Keratinocyte (primary cell): ENCODE data around the gene GMIP. TPM values are rescaled to one million over a fixed set of nuclear protein-coding genes. Genes with fewer than 3 reads are reported as not detected.
A peak's percentile ranks its signal among the peaks of the same experiment; 100 is the strongest.
"Not testable (repeated sequence)": the region's sequence is repeated elsewhere in the genome, so short reads cannot be mapped to it uniquely, and the experiment has no call there.

ENCODE experiments used
- DNase-seq: peaks from one replicate; pipeline ENCODE4 v3.0.0-alpha.2; 2011; ENCODE audit warnings: low read depth, missing footprints, low spot score
- FAIRE-seq: peaks from 2 replicates; lab custom pipeline; 2011; peaks lifted over from hg19 to GRCh38; lab: Jason Lieb, UNC
- H2AFZ ChIP-seq: 2 replicates; pipeline ENCODE4 v1.6.0; 2012; ENCODE audit warnings: low read length, control low read depth, inconsistent platforms; ENCODE audit not compliant: control insufficient read depth
- H3K27ac ChIP-seq: 2 replicates; pipeline ENCODE4 v1.5.1; 2011; ENCODE audit warnings: low read length; ENCODE audit not compliant: control insufficient read depth, insufficient read depth
- H3K27me3 ChIP-seq: 3 replicates; pipeline ENCODE4 v1.6.0; 2011; ENCODE audit warnings: low read length; ENCODE audit not compliant: control insufficient read depth, insufficient read depth; ENCODE audit errors: extremely low read depth
- H3K36me3 ChIP-seq, 2 experiments: 2 replicates in 1 of 2; 3 replicates in 1 of 2; pipeline ENCODE4 v1.5.1; 2011; ENCODE audit warnings: low read length in 2 of 2, mild to moderate bottlenecking in 1 of 2; ENCODE audit not compliant: control insufficient read depth in 2 of 2, insufficient read depth in 2 of 2; ENCODE audit errors: extremely low read depth in 1 of 2
- H3K4me1 ChIP-seq: 3 replicates; pipeline ENCODE4 v1.5.1; 2011; ENCODE audit warnings: low read length; ENCODE audit not compliant: control insufficient read depth, insufficient read depth; ENCODE audit errors: extremely low read depth
- H3K4me2 ChIP-seq: 3 replicates; pipeline ENCODE4 v1.6.0; 2011; ENCODE audit warnings: low read depth, low read length; ENCODE audit not compliant: control insufficient read depth, insufficient read depth; ENCODE audit errors: extremely low read depth
- H3K4me3 ChIP-seq, 3 experiments: fragments of 200-600 bp in 1 of 3; sonication (generic) in 1 of 3; 2 replicates in 2 of 3; 3 replicates in 1 of 3; pipeline ENCODE4 v1.5.1; 2011 to 2016; ENCODE audit warnings: low read length in 3 of 3, mild to moderate bottlenecking in 3 of 3, control low read depth in 2 of 3, inconsistent platforms in 1 of 3, low read depth in 1 of 3, mixed read lengths in 1 of 3, mixed run types in 1 of 3, moderate library complexity in 1 of 3; ENCODE audit not compliant: control insufficient read depth in 2 of 3, insufficient read depth in 2 of 3; ENCODE audit errors: extremely low read depth in 1 of 3
- H3K79me2 ChIP-seq: 2 replicates; pipeline ENCODE4 v1.6.0; 2012; ENCODE audit warnings: low read length; ENCODE audit not compliant: control insufficient read depth, insufficient read depth
- H3K9ac ChIP-seq: 3 replicates; pipeline ENCODE4 v1.6.0; 2011; ENCODE audit warnings: low read length; ENCODE audit not compliant: control insufficient read depth, insufficient read depth; ENCODE audit errors: extremely low read depth
- H3K9me1 ChIP-seq: 3 replicates; pipeline ENCODE4 v1.6.0; 2011; ENCODE audit warnings: low read length; ENCODE audit not compliant: control insufficient read depth, insufficient read depth; ENCODE audit errors: extremely low read depth
- H3K9me3 ChIP-seq: 2 replicates; pipeline ENCODE4 v1.5.1; 2012; ENCODE audit warnings: low read depth, low read length; ENCODE audit not compliant: control insufficient read depth
- H4K20me1 ChIP-seq: 3 replicates; pipeline ENCODE4 v1.6.0; 2011; ENCODE audit warnings: low read length; ENCODE audit not compliant: control insufficient read depth, insufficient read depth; ENCODE audit errors: extremely low read depth
- CTCF ChIP-seq, 3 experiments: IDR thresholded peaks in 1 of 3; conservative IDR thresholded peaks in 1 of 3; optimal IDR thresholded peaks in 1 of 3; 2 replicates in 2 of 3; 3 replicates in 1 of 3; pipeline versions ENCODE3 to v1.5.1; 2011; ENCODE audit warnings: low read length in 3 of 3, mild to moderate bottlenecking in 3 of 3, moderate library complexity in 2 of 3, control low read depth in 1 of 3, inconsistent platforms in 1 of 3; ENCODE audit not compliant: insufficient read depth in 2 of 3; ENCODE audit errors: extremely low read depth in 1 of 3
- EZH2 ChIP-seq: IDR thresholded peaks from one replicate; pipeline ENCODE4 v1.6.1; 2012; ENCODE audit warnings: inconsistent platforms, mild to moderate bottlenecking, low read length, moderate library complexity
- dilution Hi-C: fragments of 300-500 bp; cut with MboI; formaldehyde crosslinking; loops from one replicate; pipeline ENCODE4 v1.7.0; 2020; ENCODE audit warnings: low sequenced_read_pairs; ENCODE audit not compliant: extremely low pct_ligation_motif_present
- polyA plus RNA-seq, 5 experiments: library from polyadenylated mRNA; depleted of rRNA in 3 of 5; stranded (reverse) in 3 of 5; stranded (forward) in 1 of 5; unstranded in 1 of 5; fragments of >200 nt; gene quantifications; 1 replicate in 1 of 5; 2 replicates in 3 of 5; 3 replicates in 1 of 5; pipeline versions ENCODE4 v1.2.1 to v1.2.3, GENCODE V29; 2011 to 2012; ENCODE audit warnings: missing spikeins in 2 of 5, low read depth in 1 of 5, low replicate concordance in 1 of 5

Gene GMIP
- polyA plus RNA-seq, 1 donor (not counting 4 experiments of a cell fraction or from before 2014, with no cell fraction given): 5.0 TPM

- TF ChIP-seq EZH2: no peak
- no peak for TF ChIP-seq CTCF (optimal IDR thresholded peaks at IDR 0.05 in 1 of 3, IDR thresholded peaks at IDR 0.05 in 1 of 3, conservative IDR thresholded peaks at IDR 0.05 in 1 of 3; ENCODE audit: extremely low read depth in 1 of 3, insufficient read depth in 2 of 3, low read length in 3 of 3)
- H3K9me3 ChIP-seq: no peaks in the 10 kb centered on the region
- peak overlapping the region; percentile 82 for H3K4me2 ChIP-seq
- H2AFZ ChIP-seq: no peak overlapping the region
- H3K4me3 ChIP-seq: no peak overlapping the region
- H3K27me3 ChIP-seq: no peaks in the 10 kb centered on the region
- H3K9me1 ChIP-seq: no peaks in the 10 kb centered on the region
- dilution Hi-C loops: no loop called here
- no peaks in the 10 kb centered on the region for H4K20me1 ChIP-seq
- H3K27ac ChIP-seq: peak overlapping the region; percentile 71
- no peaks in the 10 kb centered on the region for H3K79me2 ChIP-seq
- H3K36me3 ChIP-seq: no peaks in the 10 kb centered on the region
- DNase-seq (no peak), FAIRE-seq (no peak)
- H3K4me1 ChIP-seq: peaks cover 27% of the 10 kb centered on the region
- H3K9ac ChIP-seq: no peak overlapping the region
These were observed 41.2 kb downstream of the GMIP start for GRCh38 chr19:19602136-19602712.

- no peak overlapping the region for H3K27ac ChIP-seq
- no peak overlapping the region for H3K4me3 ChIP-seq
- no peak overlapping the region for H2AFZ ChIP-seq
- H3K4me1 ChIP-seq: peaks cover 22% of the 10 kb centered on the region
- DNase-seq (no peak), FAIRE-seq (no peak)
- H3K36me3 ChIP-seq: no peaks in the 10 kb centered on the region
- no peaks in the 10 kb centered on the region for H3K9me3 ChIP-seq
- no peak overlapping the region for H3K9ac ChIP-seq
- TF ChIP-seq CTCF (optimal IDR thresholded peaks at IDR 0.05 in 1 of 3, IDR thresholded peaks at IDR 0.05 in 1 of 3, conservative IDR thresholded peaks at IDR 0.05 in 1 of 3; ENCODE audit: extremely low read depth in 1 of 3, insufficient read depth in 2 of 3, low read length in 3 of 3) (no peak), EZH2 (no peak)
- no peaks in the 10 kb centered on the region for H3K79me2 ChIP-seq
- no peak overlapping the region for H3K4me2 ChIP-seq
- H4K20me1 ChIP-seq: no peaks in the 10 kb centered on the region
- dilution Hi-C loops: no loop called here
- no peaks in the 10 kb centered on the region for H3K9me1 ChIP-seq
- no peaks in the 10 kb centered on the region for H3K27me3 ChIP-seq
These were observed 42.6 kb downstream of the GMIP start for GRCh38 chr19:19600793-19601330.

- H3K9ac ChIP-seq, H3K36me3 ChIP-seq, DNase-seq, H2AFZ ChIP-seq, H3K27me3 ChIP-seq, H3K9me3 ChIP-seq, H3K4me2 ChIP-seq, H3K9me1 ChIP-seq, FAIRE-seq, H3K27ac ChIP-seq, H3K79me2 ChIP-seq, dilution Hi-C loops, H3K4me3 ChIP-seq, H4K20me1 ChIP-seq: not testable (repeated sequence)
- H3K4me1 ChIP-seq: peaks cover 24% of the 10 kb centered on the region
These were observed 44.6 kb downstream of the GMIP start for GRCh38 chr19:19598728-19599451.
